ENCODE data around the gene DNAJC16. TPM values are rescaled to one million over a fixed set of nuclear protein-coding genes. Genes with fewer than 3 reads are reported as not detected.

DNAJC16 gene
- total RNA-seq, 3 donors from 2014 or later (not counting 1 experiment from before 2014, with no cell fraction given): 18.6 to 22.8 (median 18.7) TPM

DNA sequence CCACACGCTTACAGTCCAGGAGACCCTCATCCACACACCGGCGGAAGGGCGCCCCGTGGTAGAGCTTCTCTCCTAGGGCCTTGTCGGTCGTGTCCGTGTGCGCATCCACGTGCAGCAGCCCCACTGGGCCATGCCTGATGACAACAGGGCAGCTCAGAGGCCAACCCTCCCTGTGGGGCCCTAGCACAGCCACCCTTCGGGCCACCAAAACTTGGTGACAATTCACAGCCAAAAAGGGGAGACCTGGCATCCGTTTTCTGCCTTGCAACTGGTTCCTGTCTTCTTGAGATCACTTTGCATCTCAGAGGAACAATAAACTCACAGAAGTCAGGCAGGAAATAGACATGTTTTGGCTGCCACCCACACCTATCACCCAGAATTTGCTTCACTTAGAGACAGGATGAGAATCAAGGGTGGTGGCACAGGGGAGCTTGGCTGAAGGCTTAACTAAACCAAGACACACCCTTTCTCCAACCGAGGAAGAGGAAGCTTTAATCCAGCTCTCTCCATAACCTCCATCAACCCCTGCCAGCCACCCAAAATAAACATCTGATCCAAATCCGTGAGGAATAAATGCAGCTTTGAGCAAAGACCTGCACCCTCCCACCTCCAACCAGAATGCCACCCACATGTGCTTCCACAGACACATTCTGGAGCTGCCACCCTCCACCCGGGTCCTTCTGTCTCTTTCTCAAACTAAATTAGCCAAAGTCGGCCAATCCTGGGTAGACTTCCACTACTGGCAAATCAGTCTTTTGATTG, 52.5 kb downstream of the DNAJC16 start:
- ATAC-seq (peak in 2 of 3 donors; percentile 37 to 55), DNase-seq (peak in 1 of 2 donors; percentile 72)
- Mint-ChIP-seq H3K9me3 (no peaks in the 10 kb centered on the region), H3K4me1 (peaks cover 9 to 16% of the 10 kb centered on the region in 2 donors), H3K36me3 (no peaks in the 10 kb centered on the region), H3K27me3 (ENCODE audit: low read depth in 2 of 2) (no peaks in the 10 kb centered on the region), H3K4me3 (peak overlapping the region; percentile 21), H3K27ac (peak overlapping the region; percentile 63 to 76)
- no peak for TF ChIP-seq CTCF (IDR thresholded peaks at IDR 0.05)
- H3K27ac ChIP-seq (ENCODE audit: low read length): peak overlapping the region; percentile 42
- no peaks in the 10 kb centered on the region for H3K27me3 ChIP-seq (ENCODE audit: control insufficient read depth, insufficient read depth, low read length)
- H3K9me3 ChIP-seq (ENCODE audit: control insufficient read depth, insufficient read depth, low read length): no peaks in the 10 kb centered on the region
- WGBS (ENCODE audit: insufficient coverage): 78% methylated on average over 16 of the region's 16 CpGs
- H3K4me3 ChIP-seq (ENCODE audit: low read length): no peak overlapping the region
- H3K4me1 ChIP-seq (ENCODE audit: control insufficient read depth, insufficient read depth, low read length): peaks cover 22% of the 10 kb centered on the region
- intact Hi-C loops (cut with micrococcal nuclease): no loop called here
- no peaks in the 10 kb centered on the region for H3K36me3 ChIP-seq (ENCODE audit: control insufficient read depth, insufficient read depth, low read length)

DNA sequence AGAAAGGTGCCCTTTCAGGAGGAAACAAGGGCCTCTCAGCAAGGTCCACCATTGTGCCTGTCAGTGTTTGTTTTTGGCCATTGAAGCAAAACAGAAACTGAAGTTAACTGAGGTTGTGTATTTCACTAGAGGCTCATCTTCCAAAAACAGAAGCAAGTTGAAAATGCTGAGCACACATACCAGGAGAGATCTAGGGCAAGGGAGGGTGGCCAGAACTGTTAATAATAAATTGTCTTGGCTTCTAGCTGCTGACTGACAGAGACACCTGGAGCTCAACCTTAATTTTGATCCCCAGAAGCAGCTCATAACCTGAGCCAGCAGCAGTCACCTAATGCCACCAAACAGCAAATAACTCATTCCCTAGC, 53.0 kb downstream of the DNAJC16 start:
- no peak overlapping the region for H3K4me3 Mint-ChIP-seq

GRCh38 chr1:15583016-15583706, 56.5 kb downstream of the DNAJC16 start:
- H3K4me1 ChIP-seq (ENCODE audit: control insufficient read depth, insufficient read depth, low read length): peaks cover 31% of the 10 kb centered on the region
- H3K9me3 Mint-ChIP-seq: no peaks in the 10 kb centered on the region
- H3K27ac ChIP-seq (ENCODE audit: low read length): no peak overlapping the region
- no peaks in the 10 kb centered on the region for H3K9me3 ChIP-seq (ENCODE audit: control insufficient read depth, insufficient read depth, low read length)
- peaks cover 0 to 3% of the 10 kb centered on the region in 2 donors for H3K27me3 Mint-ChIP-seq (ENCODE audit: low read depth in 2 of 2)
- no peak for ATAC-seq
- H3K4me3 Mint-ChIP-seq: peak overlapping the region; percentile 55
- TF ChIP-seq CTCF (IDR thresholded peaks at IDR 0.05): no peak
- no peak overlapping the region for H3K27ac Mint-ChIP-seq
- DNase-seq: no peak
- H3K4me3 ChIP-seq (ENCODE audit: low read length): no peak overlapping the region
- no peaks in the 10 kb centered on the region for H3K36me3 Mint-ChIP-seq
- H3K4me1 Mint-ChIP-seq: peaks cover 9 to 21% of the 10 kb centered on the region in 2 donors
- intact Hi-C loops (cut with micrococcal nuclease): no loop called here
- WGBS (ENCODE audit: insufficient coverage): 99% methylated on average over 18 of the region's 18 CpGs
- no peaks in the 10 kb centered on the region for H3K36me3 ChIP-seq (ENCODE audit: control insufficient read depth, insufficient read depth, low read length)
- no peaks in the 10 kb centered on the region for H3K27me3 ChIP-seq (ENCODE audit: control insufficient read depth, insufficient read depth, low read length)

More for the DNA sequence above, 53.0 kb downstream of the DNAJC16 start:
- no peaks in the 10 kb centered on the region for H3K9me3 ChIP-seq (ENCODE audit: control insufficient read depth, insufficient read depth, low read length)
- peaks cover 28% of the 10 kb centered on the region for H3K4me1 ChIP-seq (ENCODE audit: control insufficient read depth, insufficient read depth, low read length)
- DNase-seq: peak in 1 of 2 donors; percentile 32
- Mint-ChIP-seq H3K27me3 (ENCODE audit: low read depth in 2 of 2) (no peaks in the 10 kb centered on the region), H3K36me3 (no peaks in the 10 kb centered on the region), H3K9me3 (no peaks in the 10 kb centered on the region), H3K27ac (peak overlapping the region; percentile 63 to 76), H3K4me1 (peaks cover 9 to 21% of the 10 kb centered on the region in 2 donors)
- peak overlapping the region; percentile 42 for H3K27ac ChIP-seq (ENCODE audit: low read length)
- intact Hi-C loops (cut with micrococcal nuclease): no loop called here
- TF ChIP-seq CTCF (IDR thresholded peaks at IDR 0.05): no peak
- no peak overlapping the region for H3K4me3 ChIP-seq (ENCODE audit: low read length)
- H3K27me3 ChIP-seq (ENCODE audit: control insufficient read depth, insufficient read depth, low read length): no peaks in the 10 kb centered on the region
- ATAC-seq: no peak
- no peaks in the 10 kb centered on the region for H3K36me3 ChIP-seq (ENCODE audit: control insufficient read depth, insufficient read depth, low read length)

Measured in natural killer cell (primary cell).